Tibial nerve (tissue), 4 donors: ENCODE measurements around the gene ZCCHC9.

Experiments used
- CTCF ChIP-seq, 5 experiments: fragments of 200-600 bp in 3 of 5; fragments of 450-650 bp in 2 of 5; sonication (generic) in 3 of 5; IDR thresholded peaks; one replicate each; pipeline ENCODE4 v1.5.1; 2016 to 2019; ENCODE audit warnings: antibody characterized with exemption in 5 of 5, mild to moderate bottlenecking in 3 of 5, moderate library complexity in 2 of 5
- EP300 ChIP-seq, 2 donors: sonication (generic); formaldehyde crosslinking; IDR thresholded peaks; one replicate each; pipeline ENCODE4 v1.6.1; 2017; ENCODE audit warnings: antibody characterized with exemption in 2 of 2, mild to moderate bottlenecking in 1 of 2
- POLR2A ChIP-seq, 2 donors: fragments of 450-650 bp; IDR thresholded peaks; one replicate each; pipeline ENCODE4 v1.6.1; 2017; ENCODE audit warnings: antibody characterized with exemption in 2 of 2, mild to moderate bottlenecking in 2 of 2, moderate library complexity in 2 of 2

- no peak for TF ChIP-seq CTCF (IDR thresholded peaks at IDR 0.05)
- TF ChIP-seq EP300 (IDR thresholded peaks at IDR 0.05) = no peak
- no peak for TF ChIP-seq POLR2A (IDR thresholded peaks at IDR 0.05)
Observed at GRCh38 chr5:81336556-81336955, 35.2 kb downstream of the ZCCHC9 start.
